HFFc6 (cell line): Measurements from ENCODE around the gene CD70. TPM values are rescaled to one million over a fixed set of nuclear protein-coding genes. Genes with fewer than 3 reads are reported as not detected.
"Not testable (repeated sequence)": the region's sequence is repeated elsewhere in the genome, so short reads cannot be mapped to it uniquely, and the experiment has no call there.

Experiments
- DNase-seq: peaks from one replicate; pipeline ENCODE4 v3.0.0-alpha.2; 2018
- H3K27ac Mint-ChIP-seq: 2 replicates; pipeline ENCODE4 v1.8.0; 2020; ENCODE audit warnings: mild to moderate bottlenecking, mixed read lengths
- H3K27me3 Mint-ChIP-seq: 2 replicates; pipeline ENCODE4 v1.8.0; 2021; ENCODE audit warnings: mild to moderate bottlenecking, moderate library complexity, mixed read lengths; ENCODE audit not compliant: insufficient read depth
- H3K36me3 Mint-ChIP-seq: 2 replicates; pipeline ENCODE4 v1.8.0; 2021; ENCODE audit warnings: low read depth, mixed read lengths
- H3K4me1 Mint-ChIP-seq: 2 replicates; pipeline ENCODE4 v1.8.0; 2020; ENCODE audit warnings: low read depth, mixed read lengths
- H3K4me3 Mint-ChIP-seq: 2 replicates; pipeline ENCODE4 v1.8.0; 2020; ENCODE audit warnings: mild to moderate bottlenecking, moderate library complexity, mixed read lengths
- H3K9me3 Mint-ChIP-seq: 2 replicates; pipeline ENCODE4 v1.8.0; 2020; ENCODE audit warnings: mild to moderate bottlenecking, mixed read lengths
- long read RNA-seq: library from polyadenylated mRNA; unstranded; transcript quantifications from one replicate; pipeline ENCODE4 v2.0.0, GENCODE V29; 2019
- total RNA-seq, 6 experiments: library from RNA; stranded (reverse); fragmentation: NEBNext Ultra II Directional; extraction: Animal tissue kit (Norgen Biotek cat#: 25700); gene quantifications; 2 replicates in 1 of 6; 3 replicates in 5 of 6; pipeline ENCODE4 v1.2.3, GENCODE V29; 2021
- TF ChIP-seq, protein P1 (sequence below): fragments of 200-600 bp; sonication (generic); IDR thresholded peaks from 2 replicates; pipeline ENCODE4 v1.5.0; 2021; ENCODE audit warnings: antibody characterized with exemption, mild to moderate bottlenecking

Gene CD70, protein sequence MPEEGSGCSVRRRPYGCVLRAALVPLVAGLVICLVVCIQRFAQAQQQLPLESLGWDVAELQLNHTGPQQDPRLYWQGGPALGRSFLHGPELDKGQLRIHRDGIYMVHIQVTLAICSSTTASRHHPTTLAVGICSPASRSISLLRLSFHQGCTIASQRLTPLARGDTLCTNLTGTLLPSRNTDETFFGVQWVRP
- not detected for total RNA-seq
- long read RNA-seq: 0 reads

DNA sequence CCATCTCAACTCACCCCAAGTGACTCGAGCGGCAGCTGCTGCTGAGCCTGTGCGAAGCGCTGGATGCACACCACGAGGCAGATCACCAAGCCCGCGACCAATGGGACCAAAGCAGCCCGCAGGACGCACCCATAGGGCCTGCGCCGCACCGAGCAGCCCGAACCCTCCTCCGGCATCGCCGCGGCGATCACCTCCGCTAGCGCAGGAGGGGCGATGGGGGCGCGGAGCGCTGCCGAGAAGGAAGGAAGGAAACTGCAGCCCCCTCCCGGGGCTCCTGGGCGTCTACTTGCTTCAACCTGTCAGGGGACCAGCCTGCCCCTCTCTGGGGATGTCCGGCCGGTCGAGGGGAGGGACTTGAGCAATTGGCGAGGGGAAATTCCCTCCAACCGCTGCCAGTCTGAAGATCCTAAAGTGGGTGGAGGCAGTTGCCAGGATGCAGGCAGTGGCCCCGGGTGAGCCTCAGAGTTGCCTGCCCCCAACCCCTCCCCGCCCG lies at the start of gene CD70:
TSS of gene CD70 (minus strand) at position 324 of the 493 bp plus-strand sequence. CDS start at position 176, 148 bp downstream.
- H3K9me3 Mint-ChIP-seq: no peaks in the 10 kb centered on the region
- no peak within 1 kb of the TSS for H3K27ac Mint-ChIP-seq
- peaks cover 19% of the 10 kb centered on the region for H3K4me1 Mint-ChIP-seq
- TF ChIP-seq, protein P1, sequence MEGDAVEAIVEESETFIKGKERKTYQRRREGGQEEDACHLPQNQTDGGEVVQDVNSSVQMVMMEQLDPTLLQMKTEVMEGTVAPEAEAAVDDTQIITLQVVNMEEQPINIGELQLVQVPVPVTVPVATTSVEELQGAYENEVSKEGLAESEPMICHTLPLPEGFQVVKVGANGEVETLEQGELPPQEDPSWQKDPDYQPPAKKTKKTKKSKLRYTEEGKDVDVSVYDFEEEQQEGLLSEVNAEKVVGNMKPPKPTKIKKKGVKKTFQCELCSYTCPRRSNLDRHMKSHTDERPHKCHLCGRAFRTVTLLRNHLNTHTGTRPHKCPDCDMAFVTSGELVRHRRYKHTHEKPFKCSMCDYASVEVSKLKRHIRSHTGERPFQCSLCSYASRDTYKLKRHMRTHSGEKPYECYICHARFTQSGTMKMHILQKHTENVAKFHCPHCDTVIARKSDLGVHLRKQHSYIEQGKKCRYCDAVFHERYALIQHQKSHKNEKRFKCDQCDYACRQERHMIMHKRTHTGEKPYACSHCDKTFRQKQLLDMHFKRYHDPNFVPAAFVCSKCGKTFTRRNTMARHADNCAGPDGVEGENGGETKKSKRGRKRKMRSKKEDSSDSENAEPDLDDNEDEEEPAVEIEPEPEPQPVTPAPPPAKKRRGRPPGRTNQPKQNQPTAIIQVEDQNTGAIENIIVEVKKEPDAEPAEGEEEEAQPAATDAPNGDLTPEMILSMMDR: no peak
- DNase-seq: no peak
- H3K4me3 Mint-ChIP-seq: no peak within 1 kb of the TSS
- H3K36me3 Mint-ChIP-seq: no peaks in the 10 kb centered on the region
- H3K27me3 Mint-ChIP-seq: peaks cover 48% of the 10 kb centered on the region

DNA sequence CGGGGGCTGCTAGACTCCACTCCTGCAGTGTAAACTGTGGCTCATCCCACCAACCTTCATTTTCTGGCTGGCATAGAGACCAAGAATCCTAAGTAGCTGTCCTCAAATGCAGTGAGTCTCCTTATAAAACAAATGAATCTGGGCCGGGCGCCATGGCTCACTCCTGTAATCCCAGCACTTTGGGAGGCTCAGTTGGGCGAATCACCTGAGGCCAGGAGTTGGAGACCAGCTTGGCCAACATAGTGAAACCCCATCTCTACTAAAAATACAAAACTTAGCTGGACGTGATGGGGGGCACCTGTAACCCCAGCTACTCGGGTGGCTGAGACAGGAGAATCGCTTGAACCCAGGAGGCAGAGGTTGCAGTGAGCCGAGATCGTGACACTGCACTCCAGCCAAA lies 49.4 kb upstream of the CD70 start:
- not testable (repeated sequence) for H3K36me3 Mint-ChIP-seq, DNase-seq, H3K27ac Mint-ChIP-seq, H3K4me3 Mint-ChIP-seq, H3K9me3 Mint-ChIP-seq, H3K4me1 Mint-ChIP-seq
- peaks cover 16% of the 10 kb centered on the region for H3K27me3 Mint-ChIP-seq

DNA sequence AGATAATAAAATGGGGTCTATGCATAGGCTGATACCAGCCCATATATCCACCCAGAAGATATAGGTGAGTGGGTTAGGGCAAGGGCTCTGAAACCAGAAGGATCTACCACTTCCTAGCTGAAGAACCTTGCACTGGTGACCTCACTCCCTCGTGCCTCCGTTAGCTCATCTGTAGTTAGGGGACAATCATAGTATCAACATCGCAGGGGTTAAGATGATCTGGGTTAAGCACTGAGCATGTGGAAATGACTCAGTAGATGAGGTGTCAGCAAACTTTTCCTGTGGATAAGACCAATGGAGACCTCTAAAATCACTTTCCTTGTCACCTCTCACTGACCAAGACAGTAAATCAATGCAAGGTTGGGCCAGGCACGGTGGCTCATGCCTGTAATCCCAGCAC lies 48.5 kb upstream of the CD70 start:
- Mint-ChIP-seq H3K27ac (no peak overlapping the region), H3K4me1 (no peaks in the 10 kb centered on the region), H3K9me3 (no peaks in the 10 kb centered on the region), H3K27me3 (peaks cover 16% of the 10 kb centered on the region), H3K4me3 (no peak overlapping the region), H3K36me3 (no peaks in the 10 kb centered on the region)
- DNase-seq: no peak
- TF ChIP-seq, protein P1: no peak

DNA sequence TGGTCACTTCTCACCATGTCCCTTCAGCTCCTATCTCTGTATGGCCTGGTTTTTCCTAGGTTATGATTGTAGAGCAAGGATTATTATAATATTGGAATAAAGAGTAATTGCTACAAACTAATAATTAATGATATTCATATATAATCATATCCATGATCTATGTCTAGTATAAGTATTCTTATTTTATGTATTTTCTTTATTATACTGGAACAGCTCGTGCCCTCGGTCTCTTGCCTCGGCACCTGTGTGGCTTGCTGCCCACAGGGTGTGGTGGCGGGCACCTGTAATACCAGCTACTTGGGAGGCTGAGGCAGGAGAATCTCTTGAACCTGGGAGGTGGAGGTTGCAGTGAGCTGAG lies 42.5 kb upstream of the CD70 start:
- not testable (repeated sequence) for H3K27me3 Mint-ChIP-seq, H3K4me3 Mint-ChIP-seq, H3K4me1 Mint-ChIP-seq, DNase-seq, H3K27ac Mint-ChIP-seq, H3K9me3 Mint-ChIP-seq, H3K36me3 Mint-ChIP-seq
- TF ChIP-seq, protein P1: peak; percentile 70

DNA sequence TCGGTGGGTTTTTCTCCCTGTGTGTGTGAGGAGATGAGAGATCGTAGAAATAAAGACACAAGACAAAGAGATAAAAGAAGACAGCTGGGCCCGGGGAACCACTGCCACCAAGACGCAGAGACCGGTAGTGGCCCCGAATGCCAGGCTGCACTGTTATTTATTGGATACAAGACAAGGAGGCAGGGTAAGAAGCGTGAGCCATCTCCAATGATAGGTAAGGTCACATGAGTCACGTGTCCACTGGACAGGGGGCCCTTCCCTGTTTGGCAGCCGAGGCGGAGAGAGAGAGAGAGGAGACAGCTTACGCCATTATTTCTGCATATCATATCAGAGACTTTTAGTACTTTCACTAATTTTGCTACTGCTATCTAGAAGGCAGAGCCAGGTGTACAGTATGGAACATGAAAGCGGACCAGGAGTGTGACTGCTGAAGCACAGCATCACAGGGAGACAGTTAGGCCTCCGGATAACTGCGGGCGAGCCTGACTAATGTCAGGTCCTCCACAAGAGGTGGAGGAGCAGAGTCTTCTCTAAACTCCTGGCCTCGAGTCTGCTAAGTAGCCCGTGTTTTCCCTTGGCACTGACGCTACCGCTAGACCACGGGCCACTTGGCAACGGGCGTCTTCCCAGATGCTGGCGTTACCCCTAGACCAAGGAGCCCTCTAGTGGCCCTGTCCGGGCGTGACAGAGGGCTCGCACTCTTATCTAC lies 42.0 kb upstream of the CD70 start:
- not testable (repeated sequence) for H3K27me3 Mint-ChIP-seq, H3K27ac Mint-ChIP-seq, H3K9me3 Mint-ChIP-seq, H3K36me3 Mint-ChIP-seq, H3K4me3 Mint-ChIP-seq, H3K4me1 Mint-ChIP-seq
- TF ChIP-seq, protein P1: peak; percentile 84
- peak; percentile 39 for DNase-seq

DNA sequence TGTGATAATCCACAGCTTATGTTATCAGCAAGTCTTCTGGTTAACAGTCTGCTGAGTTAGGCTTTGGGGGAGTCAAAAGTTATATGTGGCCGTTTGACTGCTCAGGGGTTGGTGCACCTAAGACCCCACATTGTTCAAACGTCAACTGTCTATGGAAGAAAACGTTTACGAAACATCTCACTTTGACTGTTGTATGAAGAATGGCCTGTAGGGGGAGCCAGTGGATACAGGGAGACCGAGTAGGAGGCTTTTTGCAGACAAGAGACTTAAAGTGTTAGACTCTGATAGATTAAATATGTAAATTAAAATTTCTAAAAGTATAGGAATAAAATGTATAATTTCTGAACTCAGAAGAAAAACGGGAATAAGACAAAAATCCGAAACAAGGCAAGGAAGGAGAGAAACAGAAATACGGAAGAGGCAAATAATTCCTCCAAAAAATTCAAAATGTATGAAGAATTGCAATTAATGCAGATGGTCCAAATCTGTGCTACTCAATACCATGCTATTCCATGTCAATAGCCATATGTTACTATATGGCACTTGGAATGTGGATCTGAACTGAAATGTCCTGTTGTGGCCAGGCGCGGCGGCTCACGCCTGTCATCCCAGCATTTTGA lies 41.2 kb upstream of the CD70 start:
- Mint-ChIP-seq H3K9me3 (peaks cover 6% of the 10 kb centered on the region), H3K4me3 (no peak overlapping the region), H3K4me1 (0 out of 2 replicates have a peak, but pooled peaks cover 5% of the 10 kb centered on the region), H3K27ac (no peak overlapping the region), H3K36me3 (no peaks in the 10 kb centered on the region), H3K27me3 (peaks cover 4% of the 10 kb centered on the region)
- TF ChIP-seq, protein P1: peak; percentile 92
- peak; percentile 54 for DNase-seq
